ENCODE results near the gene AFTPH.

AFTPH gene, protein sequence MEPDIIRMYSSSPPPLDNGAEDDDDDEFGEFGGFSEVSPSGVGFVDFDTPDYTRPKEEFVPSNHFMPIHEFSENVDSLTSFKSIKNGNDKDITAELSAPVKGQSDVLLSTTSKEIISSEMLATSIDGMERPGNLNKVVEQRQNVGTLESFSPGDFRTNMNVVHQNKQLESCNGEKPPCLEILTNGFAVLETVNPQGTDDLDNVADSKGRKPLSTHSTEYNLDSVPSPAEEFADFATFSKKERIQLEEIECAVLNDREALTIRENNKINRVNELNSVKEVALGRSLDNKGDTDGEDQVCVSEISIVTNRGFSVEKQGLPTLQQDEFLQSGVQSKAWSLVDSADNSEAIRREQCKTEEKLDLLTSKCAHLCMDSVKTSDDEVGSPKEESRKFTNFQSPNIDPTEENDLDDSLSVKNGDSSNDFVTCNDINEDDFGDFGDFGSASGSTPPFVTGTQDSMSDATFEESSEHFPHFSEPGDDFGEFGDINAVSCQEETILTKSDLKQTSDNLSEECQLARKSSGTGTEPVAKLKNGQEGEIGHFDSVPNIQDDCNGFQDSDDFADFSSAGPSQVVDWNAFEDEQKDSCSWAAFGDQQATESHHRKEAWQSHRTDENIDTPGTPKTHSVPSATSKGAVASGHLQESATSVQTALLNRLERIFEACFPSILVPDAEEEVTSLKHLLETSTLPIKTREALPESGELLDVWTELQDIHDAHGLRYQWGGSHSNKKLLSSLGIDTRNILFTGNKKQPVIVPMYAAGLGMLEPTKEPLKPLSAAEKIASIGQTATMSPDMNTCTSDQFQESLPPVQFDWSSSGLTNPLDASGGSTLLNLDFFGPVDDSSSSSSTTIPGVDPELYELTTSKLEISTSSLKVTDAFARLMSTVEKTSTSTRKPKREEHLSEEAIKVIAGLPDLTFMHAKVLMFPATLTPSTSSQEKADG

DNA sequence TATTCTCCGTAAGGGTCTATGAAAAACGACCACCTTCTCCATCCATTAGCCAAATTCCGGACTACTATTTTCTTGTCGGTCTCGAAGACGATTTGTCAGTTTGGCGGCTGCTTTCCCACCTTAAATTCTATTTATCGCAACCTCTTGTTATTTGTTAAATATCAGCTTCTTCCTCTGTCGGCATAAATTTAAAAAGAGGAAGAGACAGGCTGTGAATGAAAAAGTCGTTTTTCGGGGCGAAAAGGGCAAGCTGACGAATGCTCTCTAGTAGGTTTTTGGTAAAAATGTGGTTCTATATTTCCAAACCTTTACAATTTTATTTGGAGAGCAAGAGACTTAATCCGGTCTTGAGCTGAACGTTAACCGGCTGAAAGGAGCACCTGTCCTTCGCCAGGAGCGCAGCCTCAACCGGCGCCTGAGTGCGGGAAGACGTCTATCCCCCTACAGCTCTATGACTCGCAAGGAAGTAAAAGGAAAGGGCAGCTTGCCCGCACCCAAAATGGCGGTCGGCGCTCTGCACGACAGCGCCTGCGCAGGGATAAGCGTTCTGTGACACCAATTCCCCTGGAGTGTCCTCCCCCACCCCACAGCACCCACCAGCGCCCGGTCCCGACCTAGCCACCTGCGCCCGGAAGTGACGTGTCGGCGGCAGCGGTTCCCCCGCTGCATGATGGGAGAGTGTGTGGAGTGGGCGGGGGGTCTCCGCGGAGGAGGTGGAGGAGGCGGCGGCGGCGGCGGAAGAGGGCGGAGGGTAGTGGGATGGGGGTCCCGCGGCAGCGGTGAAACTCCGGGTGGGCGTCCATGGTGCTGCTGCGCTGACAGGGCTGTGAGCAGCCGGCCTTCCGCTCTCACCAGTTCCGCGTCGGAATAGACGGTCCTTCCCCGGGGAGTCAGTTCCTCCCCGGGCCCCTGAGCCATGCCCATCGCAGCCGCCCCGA is at the start of gene AFTPH:
Gene AFTPH, plus strand, starts transcription at position 663 of the 938 bp plus-strand sequence. CDS start 27,147 bp downstream, outside the sequence.
- peak; percentile 99 for DNase-seq (ENCODE audit: low spot score)

GRCh38 chr2:64474636-64475035 is 49.5 kb upstream of the AFTPH start:
- DNase-seq (ENCODE audit: low spot score) = no peak

DNA sequence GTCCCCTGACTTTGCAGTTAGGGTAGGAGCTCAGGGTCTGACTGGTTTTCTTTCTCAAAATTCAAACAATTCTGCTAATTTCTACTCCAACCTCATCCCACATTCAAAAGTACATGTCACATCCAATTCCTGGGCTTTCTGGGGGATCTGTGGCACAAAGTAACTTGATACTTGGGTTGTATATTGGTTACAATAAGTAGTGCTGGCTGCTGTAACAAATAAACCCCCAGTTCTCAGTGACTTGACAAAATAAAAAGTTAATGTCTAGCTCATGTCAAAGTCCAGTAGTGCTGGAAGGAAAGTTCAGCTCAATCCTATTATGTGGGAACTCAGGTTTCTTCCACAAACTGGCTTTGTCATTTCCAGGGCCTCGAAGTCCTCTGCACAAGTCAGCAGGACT is 47.1 kb upstream of the AFTPH start:
- DNase-seq (ENCODE audit: low spot score) = no peak

DNA sequence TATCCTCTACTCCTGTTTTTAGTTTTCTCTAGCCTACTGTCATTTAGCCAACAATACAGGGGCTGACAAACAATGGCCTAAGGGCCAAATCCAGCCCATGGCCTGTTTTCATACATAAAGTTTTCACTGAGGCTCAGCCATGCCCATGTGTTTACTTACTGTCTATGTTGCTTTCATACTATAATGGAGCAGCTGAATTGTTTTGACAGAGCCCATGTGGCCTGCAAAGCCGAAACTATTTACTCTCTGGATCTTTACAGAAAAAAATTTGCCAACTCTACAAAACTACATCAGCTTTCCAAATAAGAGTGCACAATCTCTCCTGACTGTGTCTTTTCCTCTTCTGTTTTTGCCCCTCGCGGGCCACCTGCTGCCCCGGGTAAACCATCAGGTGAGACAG is 46.1 kb upstream of the AFTPH start:
- DNase-seq (ENCODE audit: low spot score) = no peak

GRCh38 chr2:64478502-64479230 is 45.5 kb upstream of the AFTPH start:
- no peak for DNase-seq (ENCODE audit: low spot score)

DNA sequence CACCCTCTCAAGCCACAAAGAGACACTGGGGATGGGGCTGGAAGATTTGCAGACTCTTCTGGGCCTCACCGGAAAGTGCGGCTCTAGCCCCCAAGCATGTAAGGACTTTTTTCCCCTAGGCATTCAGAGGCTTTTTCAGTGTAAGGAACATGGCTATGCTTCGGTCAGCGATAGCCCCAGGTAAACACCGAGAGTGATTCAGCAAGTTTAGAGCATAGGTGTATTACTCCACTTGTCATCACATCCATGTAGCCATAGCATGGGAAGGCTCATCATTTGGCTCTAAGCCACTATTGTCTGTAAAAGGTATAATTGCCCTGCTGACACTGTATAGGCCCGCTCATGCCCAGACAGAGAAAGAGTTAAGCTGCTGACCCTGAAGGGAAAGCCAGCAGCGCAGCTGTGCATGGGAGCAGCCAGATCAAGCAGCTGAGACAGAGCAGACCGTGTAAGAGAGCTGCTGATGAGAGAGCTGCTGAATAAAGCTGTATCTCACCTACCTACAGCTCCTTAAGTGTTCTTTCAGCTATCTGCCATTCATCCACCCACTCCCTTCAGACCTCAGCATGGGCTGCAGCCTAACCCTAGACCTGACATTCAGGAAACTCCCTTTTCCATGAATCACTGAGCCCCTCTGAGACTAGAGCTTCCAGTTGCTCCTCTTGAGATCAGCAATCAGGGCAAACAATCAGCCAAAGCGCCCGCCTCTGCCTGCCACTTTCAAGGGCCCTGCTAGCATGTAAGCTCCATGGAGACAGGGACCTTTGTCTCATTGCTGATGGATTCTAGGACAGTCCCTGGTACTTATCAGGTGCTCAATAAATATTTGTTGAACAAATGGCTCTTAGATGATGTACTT is 44.6 kb upstream of the AFTPH start:
- DNase-seq (ENCODE audit: low spot score) = no peak

DNA sequence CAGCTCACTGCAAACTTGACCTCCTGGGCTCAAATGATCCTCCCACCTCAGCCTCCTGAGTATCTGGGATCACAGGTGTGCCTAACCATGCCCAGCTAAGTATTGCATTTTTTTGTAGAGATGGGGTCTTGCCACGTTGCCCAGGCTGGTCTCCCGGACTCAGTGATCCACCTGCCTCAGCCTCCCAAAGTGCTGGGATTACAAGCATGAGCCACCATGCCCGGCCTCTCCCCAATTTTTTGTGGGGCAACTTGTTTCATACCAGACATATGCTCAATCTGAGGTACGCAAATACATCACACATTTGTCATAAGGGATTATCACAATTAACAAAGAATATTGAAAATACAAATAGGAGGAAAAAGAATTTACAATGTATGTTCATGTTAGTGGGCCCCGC is 42.5 kb upstream of the AFTPH start:
- DNase-seq (ENCODE audit: low spot score) = no peak

GRCh38 chr2:64482243-64482642 is 41.9 kb upstream of the AFTPH start:
- no peak for DNase-seq (ENCODE audit: low spot score)

DNA sequence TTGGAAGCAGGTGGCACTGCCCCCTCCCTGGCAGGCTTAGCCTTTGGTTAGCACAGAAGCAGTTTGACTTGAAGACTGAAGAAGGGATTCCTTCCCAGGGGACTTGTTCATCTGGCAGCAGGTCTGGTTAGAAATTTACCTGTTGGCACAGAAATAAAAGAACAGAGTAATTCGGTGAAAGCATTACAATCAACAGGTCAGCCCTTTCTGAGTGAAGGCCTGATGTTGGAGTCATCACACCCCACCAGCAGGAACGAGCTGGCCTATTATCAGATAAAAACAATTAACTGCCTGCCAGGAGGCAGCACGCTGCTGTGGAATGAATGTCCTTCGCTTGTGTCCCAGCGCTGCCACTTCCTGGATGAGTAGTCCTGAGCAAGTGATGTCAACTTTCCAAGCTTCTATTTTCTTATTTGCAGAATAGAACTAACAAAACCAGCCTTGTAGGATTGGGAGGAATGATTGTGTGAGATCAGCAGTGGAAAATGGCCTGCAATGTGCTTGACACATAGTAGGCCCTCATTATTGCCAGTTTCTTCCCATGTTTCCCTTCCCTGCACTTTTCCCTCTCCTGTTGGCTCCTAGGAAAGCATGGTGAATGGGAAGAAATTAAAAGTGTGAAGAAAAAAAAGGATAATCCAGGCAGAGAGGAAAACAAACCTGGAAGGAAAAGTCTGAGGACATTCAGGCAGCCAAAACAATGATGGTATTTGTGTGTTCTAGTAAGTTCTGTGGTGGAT is 41.2 kb upstream of the AFTPH start:
- DNase-seq (ENCODE audit: low spot score) = no peak

DNA sequence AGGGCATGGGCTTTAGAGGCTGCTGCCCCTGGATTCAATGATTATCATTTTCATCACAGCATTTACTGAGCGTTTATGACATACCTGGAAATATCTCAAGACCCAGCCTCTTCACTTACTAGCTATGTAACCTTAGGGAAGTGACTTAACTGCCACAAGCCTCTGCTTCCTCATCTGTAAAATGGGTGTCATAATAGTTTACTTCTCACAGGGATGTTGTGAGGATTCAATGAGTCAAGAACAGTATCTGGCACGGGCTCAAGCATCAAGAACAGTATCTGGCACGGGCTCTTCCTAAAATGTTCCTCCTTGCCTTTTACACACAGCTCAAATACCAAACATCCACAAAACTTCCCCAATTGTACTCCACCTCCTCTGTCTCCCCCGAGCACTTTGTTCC is 38.8 kb upstream of the AFTPH start:
- no peak for DNase-seq (ENCODE audit: low spot score)

DNA sequence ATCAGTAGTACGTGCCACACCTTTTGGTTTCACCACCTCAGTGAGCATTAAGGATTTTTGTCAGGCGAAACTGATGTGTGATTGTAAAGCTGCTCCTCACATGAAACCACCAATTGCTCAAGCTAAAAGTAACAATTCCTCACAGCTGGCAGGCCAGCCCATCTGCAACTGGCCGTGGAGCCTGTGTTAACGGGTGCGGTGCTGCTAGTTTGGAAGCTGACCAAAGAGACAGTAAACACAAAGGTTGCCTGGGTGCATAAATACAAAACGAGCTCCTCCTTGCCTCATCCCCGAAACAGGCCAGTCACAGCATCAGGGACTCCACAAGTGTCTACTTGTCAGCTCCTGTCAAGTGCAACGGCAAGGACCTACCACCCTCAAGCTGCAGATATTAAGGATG is 38.2 kb upstream of the AFTPH start:
- DNase-seq (ENCODE audit: low spot score) = no peak

DNA sequence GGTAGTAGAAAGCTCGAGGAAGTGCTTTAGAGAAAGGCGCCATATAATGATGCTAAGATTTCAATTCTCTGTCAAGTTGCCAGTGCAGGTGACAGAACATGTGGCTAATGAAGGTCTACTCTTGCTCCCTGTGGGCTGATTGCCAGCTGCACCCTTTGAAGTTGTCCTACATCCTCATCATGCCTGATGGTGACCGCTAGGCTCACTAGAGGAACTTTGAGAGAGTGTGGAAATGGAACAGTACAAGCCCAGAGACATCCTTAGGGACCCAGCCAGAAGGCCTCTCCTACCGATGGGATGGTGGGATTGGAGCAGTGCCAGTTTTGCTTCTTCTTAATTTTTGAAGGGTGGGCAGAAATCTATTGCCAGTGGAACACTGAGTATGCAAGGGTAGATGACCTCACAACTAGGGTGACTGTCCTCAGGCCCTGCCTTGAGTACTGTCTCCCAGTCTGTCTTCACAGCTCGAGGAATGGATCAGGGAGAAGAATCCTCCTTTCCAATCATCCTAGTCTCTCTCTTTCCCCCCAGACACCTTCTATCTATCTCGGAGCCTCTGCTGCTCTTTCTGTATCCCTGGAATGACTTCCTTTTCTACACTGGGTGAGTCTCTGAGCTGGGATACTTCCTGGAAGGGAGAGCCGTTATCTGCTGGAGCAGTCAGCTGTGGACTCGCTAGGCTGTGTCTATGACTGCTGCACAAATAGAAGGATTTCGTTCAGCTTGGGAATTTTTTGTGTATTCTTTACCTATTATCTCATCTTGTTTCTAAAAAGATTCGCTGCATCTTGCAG is 36.7 kb upstream of the AFTPH start:
- DNase-seq (ENCODE audit: low spot score) = peak; percentile 3

DNA sequence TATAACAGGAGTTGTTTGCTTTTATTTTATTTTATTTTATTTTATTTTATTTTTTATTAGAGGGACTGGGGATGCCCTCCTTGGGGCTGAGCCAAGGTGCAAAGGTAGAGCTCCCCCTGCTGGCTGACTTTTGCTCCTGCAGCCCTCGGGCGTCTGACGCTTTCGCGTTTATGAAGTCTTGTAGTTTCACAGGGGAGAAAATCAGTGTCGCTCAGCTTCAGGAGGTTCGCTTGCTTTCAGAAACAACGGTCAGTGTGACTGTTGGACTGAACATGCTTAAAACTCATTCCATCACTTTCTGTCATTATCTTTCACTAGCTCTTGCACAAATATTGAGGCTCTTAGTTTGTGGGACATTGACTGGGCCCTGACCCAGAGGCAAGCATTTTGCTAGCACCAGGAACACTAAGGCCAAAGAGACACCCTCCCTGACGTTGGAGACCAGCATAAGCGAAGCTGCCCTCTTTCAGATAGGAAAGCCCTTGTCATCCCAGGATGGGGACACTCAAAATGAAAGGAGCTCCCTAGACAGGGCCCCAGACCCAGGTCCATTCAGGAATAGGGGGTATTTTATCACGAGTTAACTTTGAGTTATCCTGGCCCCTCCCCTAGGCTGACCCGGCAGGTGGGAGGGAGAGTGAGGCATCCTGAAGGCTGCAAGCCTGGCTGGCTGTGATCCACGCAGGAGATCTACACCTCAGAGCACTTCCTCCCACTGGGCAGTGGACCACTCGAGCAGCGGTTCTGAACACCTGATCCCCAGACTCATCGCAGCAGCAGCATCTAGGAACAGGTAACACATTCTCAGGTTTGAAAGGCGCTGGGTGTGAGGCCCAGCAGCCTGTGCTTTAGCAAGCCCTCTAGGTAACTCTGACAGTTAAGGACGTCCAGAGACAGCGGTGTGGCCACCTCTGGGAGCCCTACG is 35.8 kb upstream of the AFTPH start:
- peak; percentile 49 for DNase-seq (ENCODE audit: low spot score)

- DNase-seq (ENCODE audit: low spot score) = no peak
Measured at GRCh38 chr2:64489081-64489751, 34.9 kb upstream of the AFTPH start.

DNA sequence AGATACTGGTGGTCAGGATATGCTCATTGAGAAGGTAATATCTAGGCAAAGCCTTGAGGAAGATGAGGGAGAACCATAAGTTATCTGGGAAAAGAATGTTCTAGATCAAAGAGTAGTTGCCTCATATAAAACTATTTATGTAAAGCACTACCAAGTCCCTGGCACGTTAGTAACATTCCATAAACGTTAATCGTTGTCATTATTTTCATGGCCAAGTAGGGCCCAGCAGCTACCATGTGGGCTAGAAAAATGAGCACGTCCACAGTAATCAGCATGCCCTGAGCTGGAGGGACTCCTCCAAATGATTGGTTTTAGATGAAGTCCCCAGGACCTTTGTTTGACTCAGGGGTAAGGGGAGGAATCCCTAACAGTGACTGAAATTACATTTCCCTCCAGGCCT is 32.7 kb upstream of the AFTPH start:
- DNase-seq (ENCODE audit: low spot score) = no peak

- DNase-seq (ENCODE audit: low spot score) = no peak
Measured at GRCh38 chr2:64492272-64492671, 31.9 kb upstream of the AFTPH start.

- no peak for DNase-seq (ENCODE audit: low spot score)
Measured at GRCh38 chr2:64492821-64493220, 31.3 kb upstream of the AFTPH start.

Data from cerebellar cortex (tissue), 1 donor.